HTERT RPE-1 (cell line): ENCODE measurements around the gene ALPP.
"Not testable (repeated sequence)": the region's sequence is repeated elsewhere in the genome, so short reads cannot be mapped to it uniquely, and the experiment has no call there.

Experiments used
- in situ Hi-C: fragments of 300-500 bp; cut with MboI; formaldehyde crosslinking; loops from 4 replicates; pipeline ENCODE4 v1.14.3; 2020; ENCODE audit warnings: low sequenced_read_pairs

The ALPP gene

GRCh38 chr2:232378735-232379151 is at the start of gene ALPP:
ALPP (plus strand) TSS chr2:232378751; CDS start chr2:232378803, 52 bp downstream.
- in situ Hi-C loops = not testable (repeated sequence)

- in situ Hi-C loops = no loop called here
These were observed 48.9 kb upstream of the ALPP start for GRCh38 chr2:232329716-232330067.

GRCh38 chr2:232330068-232330999 is 48.2 kb upstream of the ALPP start:
- in situ Hi-C loops = no loop called here

GRCh38 chr2:232331061-232331460 is 47.5 kb upstream of the ALPP start:
- in situ Hi-C loops = not testable (repeated sequence)

- in situ Hi-C loops = not testable (repeated sequence)
These were observed 46.9 kb upstream of the ALPP start for GRCh38 chr2:232331641-232332040.

- in situ Hi-C loops = not testable (repeated sequence)
These were observed 46.2 kb upstream of the ALPP start for GRCh38 chr2:232332244-232332939.

GRCh38 chr2:232332940-232333259 is 45.7 kb upstream of the ALPP start:
- in situ Hi-C loops = no loop called here

GRCh38 chr2:232333361-232334135 is 45.0 kb upstream of the ALPP start:
- in situ Hi-C loops = no loop called here

- in situ Hi-C loops = not testable (repeated sequence)
These were observed 44.2 kb upstream of the ALPP start for GRCh38 chr2:232334136-232334884.

GRCh38 chr2:232334885-232335205 is 43.7 kb upstream of the ALPP start:
- in situ Hi-C loops = not testable (repeated sequence)

- in situ Hi-C loops = not testable (repeated sequence)
These were observed 43.2 kb upstream of the ALPP start for GRCh38 chr2:232335206-232335858.

- in situ Hi-C loops = no loop called here
These were observed 42.7 kb upstream of the ALPP start for GRCh38 chr2:232335859-232336215.

GRCh38 chr2:232336241-232336736 is 42.3 kb upstream of the ALPP start:
- in situ Hi-C loops = no loop called here

- in situ Hi-C loops = no loop called here
These were observed 41.4 kb upstream of the ALPP start for GRCh38 chr2:232336981-232337720.

- in situ Hi-C loops = not testable (repeated sequence)
These were observed 40.3 kb upstream of the ALPP start for GRCh38 chr2:232338094-232338758.

- in situ Hi-C loops = no loop called here
These were observed 39.8 kb upstream of the ALPP start for GRCh38 chr2:232338759-232339106.

- in situ Hi-C loops = no loop called here
These were observed 39.1 kb upstream of the ALPP start for GRCh38 chr2:232339121-232340081.
